Stimulated activated CD4-positive, alpha-beta T cell treated with anti-CD3 and anti-CD28 coated beads, Interleukin-15, amount 100 ng/mL, for 24 hours (primary cell): Measurements from ENCODE around the gene ZNF775.
"Not testable (repeated sequence)": the region's sequence is repeated elsewhere in the genome, so short reads cannot be mapped to it uniquely, and the experiment has no call there.

Experiments used
- DNase-seq: peaks from one replicate; pipeline ENCODE4 v3.0.0-alpha.2; 2020

The ZNF775 gene

DNA sequence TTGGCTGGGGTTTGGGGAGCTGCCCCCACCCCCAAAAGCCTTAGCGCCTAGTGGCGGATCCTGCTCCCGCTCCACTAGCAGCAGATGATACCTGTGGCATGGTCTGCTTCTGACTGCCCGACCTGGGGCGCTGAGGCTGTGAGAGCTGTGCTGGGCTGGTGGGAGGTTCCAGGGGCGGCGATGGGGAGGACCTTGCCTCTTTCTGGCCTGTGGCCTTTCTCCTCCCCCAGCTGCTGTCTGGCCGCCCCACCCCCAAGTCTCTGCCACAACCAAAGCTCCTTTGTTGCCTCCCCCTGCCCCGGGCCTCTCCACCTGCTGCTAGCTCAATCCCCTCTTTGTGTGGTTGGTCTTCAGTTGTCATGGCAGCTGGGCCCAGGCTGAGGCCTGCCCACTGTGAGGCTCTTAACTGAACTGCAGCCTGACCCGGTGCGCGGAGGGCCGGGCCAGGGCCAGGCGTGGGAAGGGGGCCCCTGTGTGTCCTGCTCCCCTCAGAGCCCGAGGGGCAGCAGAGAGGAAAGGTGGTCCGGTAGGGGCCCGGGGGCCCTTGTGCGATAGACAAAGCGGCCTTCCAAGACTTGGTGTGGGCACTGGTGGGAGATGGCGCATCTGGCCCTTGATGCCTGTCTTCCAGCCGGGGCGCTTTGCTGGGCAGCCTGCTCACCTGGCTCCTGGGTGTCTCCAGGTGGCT lies 4.7 kb downstream of the ZNF775 start:
- DNase-seq: no peak

DNA sequence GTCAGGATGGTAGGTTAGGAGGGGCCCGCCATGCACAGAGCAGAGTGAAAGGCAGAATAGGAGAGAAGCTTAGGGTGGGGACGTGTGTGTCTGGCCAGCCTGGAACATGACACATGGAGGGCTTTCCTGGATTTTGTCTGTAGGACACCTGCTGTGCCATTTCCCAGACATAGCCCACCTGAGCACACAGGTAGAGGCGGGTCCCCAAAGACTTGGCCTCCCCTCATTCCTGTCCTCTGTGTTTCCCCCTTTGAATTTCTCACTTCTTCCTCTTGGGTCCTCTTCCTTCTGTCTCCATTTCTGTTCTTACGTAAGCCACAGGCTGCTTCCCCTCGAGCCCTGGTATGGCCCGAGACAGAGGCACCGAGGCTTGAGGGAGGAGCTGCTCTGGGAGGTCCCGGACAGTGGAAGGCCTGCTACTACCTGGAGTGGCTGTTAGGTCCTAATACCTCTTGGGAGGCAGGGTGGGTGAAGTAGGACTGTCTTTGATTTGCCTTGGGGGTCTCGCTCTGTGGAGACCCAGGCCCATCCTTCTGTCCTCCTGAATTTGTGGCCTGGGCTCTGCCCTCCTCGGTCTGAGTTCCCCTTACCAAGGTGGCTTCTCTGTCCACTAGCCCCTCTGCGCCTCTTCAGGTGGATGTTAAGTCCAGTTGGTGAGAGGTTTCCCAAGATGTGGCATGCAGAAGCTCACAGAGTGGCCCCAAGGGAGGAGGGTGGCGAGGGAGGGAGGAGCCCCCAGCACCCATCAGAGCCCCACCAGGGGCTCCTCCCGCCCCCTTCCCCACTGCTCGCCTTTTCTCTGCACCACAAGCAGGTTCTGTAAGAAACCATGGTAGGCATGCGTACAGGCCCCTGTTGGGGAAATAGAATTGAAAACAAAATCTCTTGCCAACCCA lies 5.5 kb downstream of the ZNF775 start:
- no peak for DNase-seq

GRCh38 chr7:150385302-150385723 lies 6.2 kb downstream of the ZNF775 start:
- DNase-seq: no peak

DNA sequence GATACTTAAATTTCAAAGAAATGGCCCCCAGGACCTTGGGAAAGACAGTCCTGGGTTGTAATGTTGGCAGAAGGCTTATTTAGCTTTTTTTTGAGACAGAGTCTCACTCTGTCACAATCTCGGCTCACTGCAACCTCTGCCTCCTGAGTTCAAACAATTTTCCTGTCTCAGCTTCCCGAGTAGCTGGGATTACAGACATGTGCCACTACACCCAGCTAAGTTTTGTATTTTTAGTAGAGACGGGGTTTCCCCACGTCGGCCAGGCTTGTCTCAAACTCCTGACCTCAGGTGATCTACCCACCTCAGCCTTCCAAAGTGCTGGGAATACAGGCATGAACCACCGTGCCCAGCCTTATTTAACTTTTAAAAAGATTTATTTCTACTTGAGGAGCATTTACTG lies 6.8 kb downstream of the ZNF775 start:
- DNase-seq: not testable (repeated sequence)

GRCh38 chr7:150388306-150388705 lies 9.2 kb downstream of the ZNF775 start:
- no peak for DNase-seq

GRCh38 chr7:150388709-150389531 lies 9.8 kb downstream of the ZNF775 start:
- DNase-seq: no peak

- DNase-seq: peak; percentile 29
Observed at GRCh38 chr7:150389532-150389816, 10.3 kb downstream of the ZNF775 start.

- DNase-seq: no peak
Observed at GRCh38 chr7:150390205-150390604, 11.1 kb downstream of the ZNF775 start.

DNA sequence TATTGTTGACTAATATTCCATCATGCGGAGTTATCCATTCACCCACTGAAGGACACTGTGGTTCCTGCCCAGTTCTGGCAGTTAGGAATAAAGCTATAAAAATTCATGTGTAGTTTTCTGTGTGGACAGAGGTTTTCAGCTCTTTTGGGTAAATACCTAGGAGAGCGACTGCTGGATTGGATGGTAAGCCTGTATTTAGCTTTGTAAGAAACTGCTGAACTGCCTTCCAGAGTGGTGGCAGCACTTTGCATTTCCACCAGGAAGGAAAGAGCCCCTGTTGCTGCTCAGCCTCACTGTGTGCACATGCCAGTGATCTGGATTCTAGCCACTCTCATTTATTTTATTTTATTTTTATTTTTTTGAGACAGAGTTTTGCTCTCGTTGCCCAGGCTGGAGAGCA lies 14.2 kb downstream of the ZNF775 start:
- no peak for DNase-seq

- DNase-seq: no peak
Observed at GRCh38 chr7:150396426-150396825, 17.3 kb downstream of the ZNF775 start.

DNA sequence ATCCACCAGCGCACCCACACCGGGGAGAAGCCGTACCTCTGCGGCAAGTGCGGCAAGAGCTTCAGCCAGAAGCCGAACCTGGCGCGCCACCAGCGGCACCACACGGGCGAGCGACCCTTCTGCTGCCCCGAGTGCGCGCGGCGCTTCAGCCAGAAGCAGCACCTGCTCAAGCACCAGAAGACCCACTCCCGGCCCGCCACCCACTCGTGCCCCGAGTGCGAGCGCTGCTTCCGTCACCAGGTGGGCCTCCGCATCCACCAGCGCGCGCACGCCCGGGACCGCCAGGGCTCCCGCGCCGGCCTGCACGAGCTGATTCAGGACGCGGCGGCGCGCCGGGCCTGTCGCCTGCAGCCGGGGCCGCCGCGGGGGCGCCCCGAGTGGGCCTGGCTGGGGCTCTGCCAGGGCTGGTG lies 17.7 kb downstream of the ZNF775 start:
- no peak for DNase-seq

DNA sequence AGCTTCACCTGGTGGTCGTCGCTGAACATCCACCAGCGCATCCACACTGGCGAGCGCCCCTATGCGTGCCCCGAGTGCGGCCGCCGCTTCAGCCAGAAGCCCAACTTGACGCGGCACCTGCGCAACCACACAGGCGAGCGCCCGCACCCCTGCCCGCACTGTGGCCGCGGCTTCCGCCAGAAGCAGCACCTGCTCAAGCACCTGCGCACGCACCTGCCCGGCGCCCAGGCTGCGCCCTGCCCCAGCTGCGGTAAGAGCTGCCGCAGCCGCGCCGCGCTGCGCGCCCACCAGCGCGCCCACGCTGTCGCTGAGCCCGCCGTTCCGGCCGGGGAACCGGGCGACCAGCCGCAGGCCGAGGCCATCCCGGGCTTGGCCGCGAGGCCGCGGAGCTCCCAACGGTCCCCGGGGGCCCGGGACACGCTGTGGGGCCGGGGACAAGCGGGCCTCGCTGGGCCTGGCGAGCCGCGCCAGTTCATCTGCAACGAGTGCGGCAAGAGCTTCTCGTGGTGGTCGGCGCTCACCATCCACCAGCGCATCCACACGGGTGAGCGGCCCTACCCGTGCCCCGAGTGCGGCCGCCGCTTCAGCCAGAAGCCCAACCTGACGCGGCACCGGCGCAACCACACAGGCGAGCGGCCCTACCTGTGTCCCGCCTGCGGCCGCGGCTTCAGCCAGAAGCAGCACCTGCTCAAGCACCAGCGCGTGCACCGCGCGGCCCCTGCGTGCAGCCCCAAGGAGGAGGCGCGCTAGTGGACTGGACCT lies 18.4 kb downstream of the ZNF775 start:
- no peak for DNase-seq

DNA sequence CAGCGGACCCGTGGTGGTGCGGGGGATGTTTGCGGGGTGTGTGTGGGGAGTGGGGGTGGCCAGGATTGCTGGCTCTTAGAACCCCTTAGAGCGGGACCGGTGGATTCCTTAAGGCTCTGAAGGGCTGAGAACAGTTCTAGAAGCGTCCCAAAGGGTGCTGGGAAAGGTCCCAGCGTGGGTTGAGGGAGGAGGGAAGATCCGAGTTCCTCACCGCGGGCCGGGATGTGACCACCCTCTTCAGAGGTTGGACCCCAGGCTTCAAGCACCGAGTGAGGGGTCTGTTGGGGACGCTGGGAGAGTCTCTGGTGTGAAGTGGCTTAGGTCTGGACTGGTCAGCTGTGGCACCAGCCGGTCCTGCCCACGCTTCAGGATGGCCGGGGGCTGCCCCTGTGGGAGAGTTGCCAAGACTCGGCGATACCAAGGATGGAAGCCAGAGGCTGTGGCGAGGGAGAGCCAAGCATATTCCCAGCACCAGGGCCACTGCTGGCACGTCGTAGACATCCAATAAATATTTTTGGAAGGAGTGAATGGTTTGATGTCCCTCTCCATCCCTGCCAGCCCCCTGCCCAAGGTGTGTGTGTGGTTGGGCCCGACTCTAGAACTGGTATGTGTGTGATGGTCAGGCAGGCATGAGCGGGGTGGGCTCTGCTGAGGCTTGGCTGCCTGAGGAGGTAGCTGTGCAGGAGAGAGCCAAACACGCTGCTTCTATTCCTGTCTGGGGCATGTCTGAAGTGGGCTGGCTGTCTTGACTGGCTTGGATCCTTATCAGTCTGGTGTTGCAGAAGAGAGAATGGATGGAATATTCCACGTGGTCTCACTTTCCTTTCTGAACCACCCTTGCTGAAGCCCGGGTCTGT lies 19.2 kb downstream of the ZNF775 start:
- DNase-seq: no peak

DNA sequence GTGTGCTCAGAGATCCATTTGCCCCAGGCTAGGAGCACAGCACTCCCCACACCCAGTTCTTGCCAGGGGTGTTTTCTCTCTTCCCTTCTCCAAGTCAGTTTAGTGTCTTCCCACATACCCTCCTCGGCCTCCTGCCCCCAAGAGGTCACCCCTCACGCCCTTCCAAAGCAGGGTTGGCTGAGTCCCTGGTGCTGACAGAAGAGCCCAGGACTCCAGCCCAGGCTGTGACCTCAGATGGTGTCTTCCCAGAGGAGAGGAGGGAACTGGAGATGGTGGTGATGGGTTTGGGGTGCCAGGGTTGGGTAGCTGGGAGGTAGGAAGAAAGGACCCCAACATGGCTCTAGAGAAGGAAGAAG lies 19.8 kb downstream of the ZNF775 start:
- DNase-seq: no peak

GRCh38 chr7:150399421-150400007 lies 20.4 kb downstream of the ZNF775 start:
- no peak for DNase-seq

- no peak for DNase-seq
Observed at GRCh38 chr7:150400008-150400787, 21.1 kb downstream of the ZNF775 start.

DNA sequence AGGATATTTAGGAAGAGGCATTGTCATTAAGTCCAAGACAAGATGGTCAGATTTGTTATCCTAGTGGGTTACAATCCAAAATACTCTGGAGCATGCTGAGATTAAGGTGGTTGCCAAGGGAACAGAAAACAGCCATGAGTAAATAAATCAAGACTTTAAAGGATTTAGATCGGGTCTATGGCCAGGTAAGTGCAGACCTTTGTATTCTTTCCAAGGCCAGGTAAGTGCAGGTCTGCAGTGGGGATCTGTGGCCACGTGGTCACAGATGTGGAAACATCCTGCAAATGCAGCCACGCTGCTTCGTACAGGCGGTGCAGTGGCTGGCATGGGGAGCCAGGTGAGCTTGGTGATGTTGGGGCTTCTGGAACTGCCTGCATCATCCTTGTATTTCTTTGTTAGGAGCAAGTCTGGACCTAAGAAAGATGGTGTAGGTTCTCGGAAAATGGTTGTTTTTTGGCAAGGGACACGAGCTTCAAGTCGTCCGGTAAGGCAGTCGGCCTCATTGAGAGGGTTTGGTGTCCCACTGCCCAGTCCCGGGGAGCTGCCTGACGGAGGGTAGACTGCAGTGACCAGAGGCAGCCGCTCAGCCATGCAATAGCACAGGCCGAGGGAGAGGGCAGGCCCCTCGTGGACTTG lies 21.8 kb downstream of the ZNF775 start:
- DNase-seq: no peak

GRCh38 chr7:150401424-150401790 lies 22.3 kb downstream of the ZNF775 start:
- DNase-seq: no peak

GRCh38 chr7:150401861-150402631 lies 22.9 kb downstream of the ZNF775 start:
- no peak for DNase-seq
